Osteocyte (in vitro differentiated cells): Measurements from ENCODE around the gene FMOD. TPM values are rescaled to one million over a fixed set of nuclear protein-coding genes. Genes with fewer than 3 reads are reported as not detected.
"Not testable (repeated sequence)": the region's sequence is repeated elsewhere in the genome, so short reads cannot be mapped to it uniquely, and the experiment has no call there.

ENCODE experiments used
- DNase-seq: peaks from one replicate; pipeline ENCODE4 v3.0.0; 2021; ENCODE audit warnings: mixed read lengths; ENCODE audit not compliant: unreplicated experiment; ENCODE audit errors: extremely low spot score
- H3K27ac Mint-ChIP-seq: one replicate; pipeline ENCODE4 v1.8.0; 2021; ENCODE audit warnings: mild to moderate bottlenecking, mixed read lengths; ENCODE audit not compliant: unreplicated experiment
- H3K27me3 Mint-ChIP-seq: one replicate; pipeline ENCODE4 v1.8.0; 2021; ENCODE audit warnings: mixed read lengths; ENCODE audit not compliant: unreplicated experiment
- H3K36me3 Mint-ChIP-seq: one replicate; pipeline ENCODE4 v1.8.0; 2021; ENCODE audit warnings: mixed read lengths; ENCODE audit not compliant: unreplicated experiment
- H3K4me1 Mint-ChIP-seq: one replicate; pipeline ENCODE4 v1.8.0; 2021; ENCODE audit warnings: mixed read lengths; ENCODE audit not compliant: unreplicated experiment
- H3K4me3 Mint-ChIP-seq: one replicate; pipeline ENCODE4 v1.8.0; 2021; ENCODE audit warnings: mild to moderate bottlenecking, moderate library complexity, mixed read lengths; ENCODE audit not compliant: unreplicated experiment
- H3K9me3 Mint-ChIP-seq: one replicate; pipeline ENCODE4 v1.8.0; 2021; ENCODE audit warnings: mixed read lengths; ENCODE audit not compliant: unreplicated experiment
- CTCF ChIP-seq: fragments of 200-600 bp; sonication (generic); IDR thresholded peaks from 2 replicates; pipeline ENCODE4 v1.5.0; 2021; ENCODE audit warnings: antibody characterized with exemption, mild to moderate bottlenecking, moderate library complexity
- total RNA-seq: library from RNA; stranded (reverse); gene quantifications from 2 replicates; pipeline ENCODE4 v1.2.1, GENCODE V29; 2021

Gene FMOD
- total RNA-seq, 1 donor from 2014 or later: not detected

DNA sequence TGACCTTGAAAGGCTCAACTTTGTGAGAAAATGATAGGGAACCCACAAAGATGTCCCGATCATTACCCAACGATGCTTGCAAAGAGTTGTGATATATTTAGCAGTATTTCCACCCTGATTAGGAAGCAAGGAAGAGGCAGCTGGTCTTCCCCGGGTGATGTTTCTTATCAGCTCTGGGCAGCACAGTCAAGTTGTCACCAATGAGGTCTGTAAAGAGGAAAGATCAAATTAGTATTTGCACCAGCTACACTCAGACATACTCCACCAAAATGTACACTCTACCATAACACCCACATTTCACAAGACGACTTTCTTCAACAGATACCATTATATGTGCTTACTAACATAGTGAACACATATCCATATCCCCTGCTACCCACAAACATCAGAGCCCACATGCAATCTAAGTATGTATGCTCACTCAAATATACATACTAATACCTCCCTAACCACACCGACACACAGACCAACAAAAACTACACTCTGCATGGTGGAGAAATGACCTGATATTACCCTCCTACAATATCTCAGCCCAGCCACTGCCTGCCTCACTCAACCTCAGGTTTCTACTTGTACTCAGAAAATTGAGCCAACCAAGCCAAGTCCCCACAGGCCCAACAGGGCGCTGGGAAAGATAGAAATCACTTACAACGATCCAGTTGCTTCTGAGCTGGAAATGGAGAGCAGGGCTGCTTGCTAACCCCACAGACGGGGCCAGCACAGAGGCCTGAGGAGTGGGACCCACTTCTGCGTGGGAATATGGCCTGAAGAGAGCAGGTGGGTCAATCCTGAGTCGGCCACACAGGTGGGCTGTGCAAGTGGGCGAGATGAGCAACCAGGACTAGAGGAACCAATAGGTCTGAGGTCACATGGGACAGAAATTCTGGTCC, 50.2 kb downstream of the FMOD start:
- Mint-ChIP-seq H3K36me3 (no peaks in the 10 kb centered on the region), H3K9me3 (no peaks in the 10 kb centered on the region), H3K4me1 (peaks cover 34% of the 10 kb centered on the region), H3K27ac (no peak overlapping the region), H3K27me3 (peaks cover 20% of the 10 kb centered on the region), H3K4me3 (no peak overlapping the region)
- no peak for TF ChIP-seq CTCF
- DNase-seq: no peak

DNA sequence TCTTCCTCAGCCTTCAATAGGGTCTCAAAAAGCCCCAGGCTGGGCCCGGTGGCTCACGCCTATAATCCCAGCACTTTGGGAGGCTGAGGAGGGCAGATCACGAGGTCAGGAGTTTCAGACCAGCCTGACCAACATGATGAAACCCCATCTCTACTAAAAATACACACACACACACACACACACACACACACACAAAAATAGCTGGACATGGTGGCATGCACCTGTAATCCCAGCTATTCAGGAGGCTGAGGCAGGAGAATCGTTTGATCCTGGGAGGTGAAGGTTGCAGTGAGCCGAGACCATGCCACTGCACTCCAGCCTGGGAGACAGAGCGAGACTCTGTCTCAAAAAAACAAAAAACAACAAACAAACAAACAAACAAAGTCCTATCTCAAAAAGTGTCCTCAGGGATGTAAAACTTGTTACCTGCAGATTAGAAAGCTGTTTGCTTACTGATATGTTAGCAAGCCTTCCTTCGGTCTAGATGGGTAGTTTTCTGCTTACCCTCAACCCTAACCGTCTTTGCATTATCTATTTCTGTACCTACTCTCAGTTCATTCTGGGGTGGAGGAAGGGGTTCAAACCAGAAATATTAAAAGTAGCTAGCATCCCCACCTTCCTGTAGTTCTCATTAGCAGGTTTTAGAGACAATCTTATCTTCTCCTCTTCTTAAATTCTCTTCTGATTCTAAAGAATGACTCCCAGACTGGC, 51.0 kb downstream of the FMOD start:
- H3K27ac Mint-ChIP-seq, H3K36me3 Mint-ChIP-seq, DNase-seq, H3K9me3 Mint-ChIP-seq, H3K4me3 Mint-ChIP-seq: not testable (repeated sequence)
- Mint-ChIP-seq H3K27me3 (peaks cover 20% of the 10 kb centered on the region), H3K4me1 (peaks cover 35% of the 10 kb centered on the region)

GRCh38 chr1:203299169-203299568, 51.8 kb downstream of the FMOD start:
- DNase-seq: no peak
- no peak overlapping the region for H3K4me3 Mint-ChIP-seq
- no peak for TF ChIP-seq CTCF
- H3K9me3 Mint-ChIP-seq: no peaks in the 10 kb centered on the region
- peaks cover 23% of the 10 kb centered on the region for H3K27me3 Mint-ChIP-seq
- no peak overlapping the region for H3K27ac Mint-ChIP-seq
- peaks cover 34% of the 10 kb centered on the region for H3K4me1 Mint-ChIP-seq
- no peaks in the 10 kb centered on the region for H3K36me3 Mint-ChIP-seq

GRCh38 chr1:203296460-203297073, 54.4 kb downstream of the FMOD start:
- H3K27ac Mint-ChIP-seq: peak overlapping the region; percentile 61
- H3K9me3 Mint-ChIP-seq: no peaks in the 10 kb centered on the region
- H3K4me1 Mint-ChIP-seq: peaks cover 26% of the 10 kb centered on the region
- H3K36me3 Mint-ChIP-seq: no peaks in the 10 kb centered on the region
- DNase-seq: no peak
- no peak for TF ChIP-seq CTCF
- H3K27me3 Mint-ChIP-seq: peaks cover 23% of the 10 kb centered on the region
- no peak overlapping the region for H3K4me3 Mint-ChIP-seq

DNA sequence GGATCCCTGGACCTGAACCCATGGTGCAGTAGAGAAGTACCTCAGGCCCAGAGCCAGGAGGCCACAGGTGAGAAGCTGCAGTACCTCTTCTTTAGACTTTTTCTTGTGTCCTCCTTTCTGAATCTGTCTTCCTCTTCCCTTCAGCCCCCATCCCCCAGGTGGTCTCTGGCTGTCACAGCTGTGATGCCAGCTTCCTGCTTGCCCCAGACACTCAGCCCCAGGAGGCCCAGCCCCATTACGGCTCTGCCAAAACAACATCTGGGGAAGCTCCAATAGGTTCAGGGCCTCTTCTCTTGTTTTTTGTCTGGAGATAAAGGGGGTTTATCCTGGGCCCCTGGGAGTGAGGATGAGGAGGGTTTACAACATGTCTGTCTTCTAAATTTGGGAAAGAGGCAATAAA, 55.1 kb downstream of the FMOD start:
- TF ChIP-seq CTCF: no peak
- no peaks in the 10 kb centered on the region for H3K9me3 Mint-ChIP-seq
- H3K36me3 Mint-ChIP-seq: no peaks in the 10 kb centered on the region
- peak overlapping the region; percentile 3 for H3K27ac Mint-ChIP-seq
- peaks cover 21% of the 10 kb centered on the region for H3K27me3 Mint-ChIP-seq
- DNase-seq: no peak
- H3K4me1 Mint-ChIP-seq: peaks cover 34% of the 10 kb centered on the region
- no peak overlapping the region for H3K4me3 Mint-ChIP-seq
